Measurements from ENCODE around the gene MEGF11. TPM values are rescaled to one million over a fixed set of nuclear protein-coding genes. Genes with fewer than 3 reads are reported as not detected.

Gene MEGF11
- polyA plus RNA-seq, 3 donors: not detected

DNA sequence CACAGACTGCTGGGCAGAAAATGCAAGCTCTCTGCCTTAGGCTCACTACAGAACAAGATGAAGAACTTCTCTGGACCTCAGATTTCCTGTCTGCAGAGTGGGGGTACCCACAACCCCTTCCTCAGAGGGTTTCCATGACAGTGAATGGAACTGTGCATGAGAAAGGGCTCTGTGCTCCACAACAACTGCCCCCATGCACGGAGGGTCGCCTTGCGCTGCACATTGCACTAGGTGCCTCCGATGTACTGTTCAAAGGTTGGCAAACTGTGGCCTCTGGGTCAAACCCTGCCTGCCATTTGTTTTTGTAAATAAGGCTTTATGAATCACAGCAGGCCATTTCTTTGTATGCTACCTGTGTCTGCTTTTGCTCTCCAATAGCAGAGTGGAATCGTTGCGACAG lies 212.3 kb downstream of the MEGF11 start:
- Histone ChIP-seq H3K4me2 (replicated peaks; ENCODE audit: extremely low read depth, low read length, poor library complexity, severe bottlenecking) (no peak overlapping the region), H3K79me2 (ENCODE audit: insufficient read depth, low read length) (no peaks in the 10 kb centered on the region), H3K27me3 (ENCODE audit: control insufficient read depth in 2 of 2, insufficient read depth in 2 of 2, low read length in 2 of 2) (peaks cover 5 to 20% of the 10 kb centered on the region in 2 donors), H3K4me1 (ENCODE audit: control insufficient read depth in 1 of 2, insufficient read depth in 2 of 2, low read length in 2 of 2) (no peaks in the 10 kb centered on the region), H4K20me1 (ENCODE audit: insufficient read depth, low read length) (no peaks in the 10 kb centered on the region), H2AFZ (ENCODE audit: insufficient read depth, low read depth, low read length, poor library complexity, severe bottlenecking) (no peak overlapping the region), H3K9ac (ENCODE audit: insufficient read depth, low read length, poor library complexity, severe bottlenecking) (no peak overlapping the region), H3K36me3 (replicated peaks in 1 of 2; ENCODE audit: control insufficient read depth in 1 of 2, insufficient read depth in 2 of 2, low read length in 2 of 2) (no peaks in the 10 kb centered on the region), H3K4me3 (replicated peaks in 1 of 3; ENCODE audit: low read depth in 2 of 3, low read length in 3 of 3) (no peak overlapping the region), H3K9me3 (replicated peaks in 1 of 2; ENCODE audit: control insufficient read depth in 1 of 2, insufficient read depth in 1 of 2, low read length in 2 of 2) (no peaks in the 10 kb centered on the region), H3K27ac (ENCODE audit: low read depth in 1 of 2, low read length in 2 of 2) (no peak overlapping the region)
- no peak for DNase-seq
- Mint-ChIP-seq H3K4me3 (no peak overlapping the region), H3K9me3 (peaks cover 0 to 5% (median 2%) of the 10 kb centered on the region in 7 donors), H3K4me1 (no peaks in the 10 kb centered on the region), H3K27me3 (ENCODE audit: low read depth in 3 of 3) (peaks cover 22 to 29% (median 26%) of the 10 kb centered on the region in 3 donors), H3K36me3 (no peaks in the 10 kb centered on the region), H3K27ac (no peak overlapping the region)
- no peak for TF ChIP-seq CTCF (IDR thresholded peaks at IDR 0.05)
- intact Hi-C loops (cut with micrococcal nuclease): loop anchor here in 1 of 2 donors (10.0 kb wide), 1 partner anchor 66 kb away; no protein-coding TSS in a partner anchor
- WGBS (ENCODE audit: insufficient coverage): 82% methylated on average over 4 of the region's 6 CpGs

GRCh38 chr15:66040211-66040892 lies 213.2 kb downstream of the MEGF11 start:
- Histone ChIP-seq H3K4me3 (replicated peaks in 1 of 3; ENCODE audit: low read depth in 2 of 3, low read length in 3 of 3) (no peak overlapping the region), H3K27me3 (ENCODE audit: control insufficient read depth in 2 of 2, insufficient read depth in 2 of 2, low read length in 2 of 2) (peaks cover 5 to 20% of the 10 kb centered on the region in 2 donors), H3K4me2 (replicated peaks; ENCODE audit: extremely low read depth, low read length, poor library complexity, severe bottlenecking) (no peak overlapping the region), H3K4me1 (ENCODE audit: control insufficient read depth in 1 of 2, insufficient read depth in 2 of 2, low read length in 2 of 2) (no peaks in the 10 kb centered on the region), H3K9me3 (replicated peaks in 1 of 2; ENCODE audit: control insufficient read depth in 1 of 2, insufficient read depth in 1 of 2, low read length in 2 of 2) (no peaks in the 10 kb centered on the region), H2AFZ (ENCODE audit: insufficient read depth, low read depth, low read length, poor library complexity, severe bottlenecking) (no peak overlapping the region), H3K36me3 (replicated peaks in 1 of 2; ENCODE audit: control insufficient read depth in 1 of 2, insufficient read depth in 2 of 2, low read length in 2 of 2) (no peaks in the 10 kb centered on the region), H3K9ac (ENCODE audit: insufficient read depth, low read length, poor library complexity, severe bottlenecking) (no peak overlapping the region), H3K27ac (ENCODE audit: low read depth in 1 of 2, low read length in 2 of 2) (no peak overlapping the region), H3K79me2 (ENCODE audit: insufficient read depth, low read length) (no peaks in the 10 kb centered on the region), H4K20me1 (ENCODE audit: insufficient read depth, low read length) (no peaks in the 10 kb centered on the region)
- peaks cover 19 to 32% (median 26%) of the 10 kb centered on the region in 3 donors for H3K27me3 Mint-ChIP-seq (ENCODE audit: low read depth in 3 of 3)
- intact Hi-C loops (cut with micrococcal nuclease): loop anchor here in 1 of 2 donors (10.0 kb wide), 1 partner anchor 66 kb away; no protein-coding TSS in a partner anchor
- H3K27ac Mint-ChIP-seq: no peak overlapping the region
- H3K4me3 Mint-ChIP-seq: no peak overlapping the region
- H3K9me3 Mint-ChIP-seq: peaks cover 0 to 5% (median 2%) of the 10 kb centered on the region in 7 donors
- no CpG with 5 or more reads among the region's 10 CpGs for WGBS (ENCODE audit: insufficient coverage)
- TF ChIP-seq CTCF (IDR thresholded peaks at IDR 0.05): no peak
- H3K4me1 Mint-ChIP-seq: no peaks in the 10 kb centered on the region
- H3K36me3 Mint-ChIP-seq: no peaks in the 10 kb centered on the region
- DNase-seq: no peak
